IMR-90 (cell line): ENCODE results near the gene CYLC1. TPM values are rescaled to one million over a fixed set of nuclear protein-coding genes. Genes with fewer than 3 reads are reported as not detected.

Source experiments
- ATAC-seq: fragments of 200-7000 bp; cut with Tn5 transposase; 2 replicates; pipeline ENCODE4 v1.9.1; 2020; ENCODE audit warnings: low read depth, mild to moderate bottlenecking, moderate library complexity
- BruUV-seq: library from RNA; stranded (reverse); fragments of 400-500 nt; replicated peaks from 2 replicates; lab custom pipeline; 2021; lab: Mats Ljungman, UMichigan
- CTCF ChIA-PET: fragments of 300-600 bp; formaldehyde crosslinking; extraction: SDS; loops from one replicate; lab custom pipeline; 2021; ENCODE audit warnings: antibody characterized with exemption; lab: Yijun Ruan, JAX
- POLR2A ChIA-PET: fragments of 300-600 bp; sonication (Branson Sonifier 250); formaldehyde crosslinking; loops from one replicate; lab custom pipeline; 2022; ENCODE audit warnings: antibody characterized with exemption; ENCODE audit not compliant: unreplicated experiment; lab: Charles Lee
- DNase-seq: peaks from one replicate; pipeline ENCODE4 v3.0.0; 2013
- H2AFZ ChIP-seq: replicated peaks from 2 replicates; pipeline ENCODE3; 2013; ENCODE audit warnings: low read length, mild to moderate bottlenecking; ENCODE audit not compliant: poor library complexity
- H2AK5ac ChIP-seq: 2 replicates; pipeline ENCODE4 v1.6.1; 2013; ENCODE audit warnings: low read depth, low read length, inconsistent platforms
- H2AK9ac ChIP-seq: replicated peaks from 2 replicates; pipeline ENCODE3; 2013; ENCODE audit warnings: mild to moderate bottlenecking, low read depth, low read length, moderate library complexity; ENCODE audit not compliant: poor library complexity
- H2BK120ac ChIP-seq: 2 replicates; pipeline ENCODE4 v1.6.1; 2013; ENCODE audit warnings: low read depth, low read length, inconsistent platforms
- H2BK15ac ChIP-seq: 3 replicates; pipeline ENCODE4 v1.6.1; 2013; ENCODE audit warnings: low read depth, low read length, inconsistent platforms
- H2BK20ac ChIP-seq: 2 replicates; pipeline ENCODE4 v1.6.1; 2013; ENCODE audit warnings: low read depth, mild to moderate bottlenecking, inconsistent platforms, low read length, moderate library complexity
- H2BK5ac ChIP-seq: 2 replicates; pipeline ENCODE4 v1.6.1; 2013; ENCODE audit warnings: mild to moderate bottlenecking, low read depth, low read length, inconsistent platforms; ENCODE audit not compliant: poor library complexity, severe bottlenecking
- H3K14ac ChIP-seq: replicated peaks from 2 replicates; pipeline ENCODE4 v1.6.1; 2013; ENCODE audit warnings: low read depth, low read length, inconsistent platforms
- H3K18ac ChIP-seq: 2 replicates; pipeline ENCODE4 v1.6.1; 2013; ENCODE audit warnings: low read depth, low read length, control low read depth
- H3K23ac ChIP-seq: 2 replicates; pipeline ENCODE4 v1.6.1; 2013; ENCODE audit warnings: low read depth, low read length, inconsistent platforms
- H3K27ac ChIP-seq: 2 replicates; pipeline ENCODE4 v1.5.1; 2013; ENCODE audit warnings: mild to moderate bottlenecking, control low read depth, low read length; ENCODE audit not compliant: insufficient read depth
- H3K27me3 ChIP-seq: 2 replicates; pipeline ENCODE4 v1.6.1; 2013; ENCODE audit warnings: low read length; ENCODE audit not compliant: control insufficient read depth, insufficient read depth
- H3K36me3 ChIP-seq: 2 replicates; pipeline ENCODE4 v1.6.1; 2013; ENCODE audit warnings: low read length, mixed read lengths; ENCODE audit not compliant: control insufficient read depth, insufficient read depth
- H3K4ac ChIP-seq: 2 replicates; pipeline ENCODE4 v1.6.1; 2013; ENCODE audit warnings: low read depth, low read length, inconsistent platforms
- H3K4me1 ChIP-seq: 2 replicates; pipeline ENCODE4 v1.6.1; 2013; ENCODE audit warnings: low read length, mixed read lengths; ENCODE audit not compliant: control insufficient read depth, insufficient read depth
- H3K4me2 ChIP-seq: 2 replicates; pipeline ENCODE4 v1.6.1; 2013; ENCODE audit warnings: low read depth, mild to moderate bottlenecking, control low read depth, low read length, moderate library complexity
- H3K4me3 ChIP-seq: 2 replicates; pipeline ENCODE4 v1.5.1; 2013; ENCODE audit warnings: low read depth, mild to moderate bottlenecking, control low read depth, low read length, moderate library complexity; ENCODE audit not compliant: insufficient read depth
- H3K56ac ChIP-seq: 2 replicates; pipeline ENCODE4 v1.6.1; 2013; ENCODE audit warnings: low read length, inconsistent platforms; ENCODE audit not compliant: insufficient read depth; ENCODE audit errors: extremely low read depth
- H3K79me1 ChIP-seq, 2 experiments: 2 replicates each; pipeline ENCODE4 v1.6.1; 2013; ENCODE audit warnings: low read length in 2 of 2, inconsistent platforms in 1 of 2, low read depth in 1 of 2
- H3K9ac ChIP-seq: 2 replicates; pipeline ENCODE4 v1.6.1; 2013; ENCODE audit warnings: low read depth, low read length, control low read depth
- H3K9me1 ChIP-seq: 2 replicates; pipeline ENCODE4 v1.6.1; 2013; ENCODE audit warnings: low read length, inconsistent platforms; ENCODE audit not compliant: insufficient read depth
- H3K9me3 ChIP-seq: 2 replicates; pipeline ENCODE4 v1.6.1; 2013; ENCODE audit warnings: low read length; ENCODE audit not compliant: control insufficient read depth, insufficient read depth
- H4K20me1 ChIP-seq: 2 replicates; pipeline ENCODE4 v1.6.1; 2013; ENCODE audit warnings: low read length, inconsistent platforms; ENCODE audit not compliant: insufficient read depth
- H4K5ac ChIP-seq: 2 replicates; pipeline ENCODE4 v1.6.1; 2013; ENCODE audit warnings: mild to moderate bottlenecking, low read depth, low read length, control low read depth
- H4K8ac ChIP-seq, 2 experiments: 2 replicates each; pipeline ENCODE4 v1.6.1; 2013; ENCODE audit warnings: low read depth in 2 of 2, low read length in 2 of 2, control low read depth in 1 of 2, inconsistent platforms in 1 of 2
- H4K91ac ChIP-seq: 2 replicates; pipeline ENCODE4 v1.6.1; 2013; ENCODE audit warnings: low read depth, low read length, inconsistent platforms; ENCODE audit not compliant: insufficient read depth
- BHLHE40 ChIP-seq: fragments of 150-350 bp; IDR thresholded peaks from 2 replicates; pipeline ENCODE4 v1.6.1; 2016; ENCODE audit warnings: mild to moderate bottlenecking, low read depth, low read length
- MAFK ChIP-seq: IDR thresholded peaks from 2 replicates; pipeline ENCODE4 v1.6.1; 2012; ENCODE audit warnings: low read depth, low read length, improper control_type of control experiment
- MAZ ChIP-seq: IDR thresholded peaks from 2 replicates; pipeline ENCODE4 v1.6.1; 2012; ENCODE audit warnings: low read depth, mild to moderate bottlenecking, low read length, improper control_type of control experiment, moderate library complexity, borderline replicate concordance
- RCOR1 ChIP-seq: IDR thresholded peaks from 2 replicates; pipeline ENCODE4 v1.6.1; 2012; ENCODE audit warnings: mild to moderate bottlenecking, low read length, improper control_type of control experiment; ENCODE audit not compliant: insufficient replicate concordance
- RFX5 ChIP-seq: IDR thresholded peaks from 2 replicates; pipeline ENCODE4 v1.8.0; 2012; ENCODE audit warnings: low read depth, mild to moderate bottlenecking, low read length, moderate library complexity
- WGBS, 2 experiments: methylation state at CpG; one replicate each; pipeline versions ENCODE4 v1.1.5 to v1.1.7; 2013; ENCODE audit warnings: missing lambda C conversion rate in 2 of 2; ENCODE audit not compliant: insufficient read length in 1 of 2; ENCODE audit errors: extremely low coverage in 2 of 2; 5-methylcytosine and 5-hydroxymethylcytosine counted together
- dilution Hi-C: fragments of 300-500 bp; cut with HindIII; formaldehyde crosslinking; loops from one replicate; pipeline ENCODE4 v1.14.3; 2018; ENCODE audit warnings: low sequenced_read_pairs; ENCODE audit not compliant: unreplicated experiment
- in situ Hi-C: fragments of 300-500 bp; cut with MboI; formaldehyde crosslinking; loops from 3 replicates; pipeline ENCODE4 v1.14.3; 2019; ENCODE audit warnings: low sequenced_read_pairs, inconsistent platforms, mixed read lengths
- intact Hi-C: fragments of 100-400 bp; cut with micrococcal nuclease; formaldehyde crosslinking; loops from 2 replicates; pipeline ENCODE4 v1.10.0; 2022
- polyA plus RNA-seq, 3 experiments: library from polyadenylated mRNA; depleted of rRNA; stranded (reverse); fragments of >200 nt; gene quantifications; 2 replicates each; pipeline ENCODE4 v1.2.3, GENCODE V29; 2012; ENCODE audit warnings: low replicate concordance in 1 of 3
- total RNA-seq: library from RNA; depleted of rRNA; stranded (reverse); fragments of >200 nt; gene quantifications from 2 replicates; pipeline ENCODE4 v1.2.3, GENCODE V29; 2012
- TF ChIP-seq, protein P1 (sequence below): conservative IDR thresholded peaks from 2 replicates; pipeline ENCODE4 v1.5.1; 2012; ENCODE audit warnings: mild to moderate bottlenecking, low read depth, low read length, improper control_type of control experiment
- TF ChIP-seq, protein P2 (sequence below): fragments of 150-350 bp; IDR thresholded peaks from 2 replicates; pipeline ENCODE4 v1.6.1; 2016; ENCODE audit warnings: low read depth, mild to moderate bottlenecking, low read length, moderate library complexity, borderline replicate concordance

Gene CYLC1
- total and polyA plus RNA-seq, 2 of the 4 experiments (the other 2 are of a cell fraction) = not detected

DNA sequence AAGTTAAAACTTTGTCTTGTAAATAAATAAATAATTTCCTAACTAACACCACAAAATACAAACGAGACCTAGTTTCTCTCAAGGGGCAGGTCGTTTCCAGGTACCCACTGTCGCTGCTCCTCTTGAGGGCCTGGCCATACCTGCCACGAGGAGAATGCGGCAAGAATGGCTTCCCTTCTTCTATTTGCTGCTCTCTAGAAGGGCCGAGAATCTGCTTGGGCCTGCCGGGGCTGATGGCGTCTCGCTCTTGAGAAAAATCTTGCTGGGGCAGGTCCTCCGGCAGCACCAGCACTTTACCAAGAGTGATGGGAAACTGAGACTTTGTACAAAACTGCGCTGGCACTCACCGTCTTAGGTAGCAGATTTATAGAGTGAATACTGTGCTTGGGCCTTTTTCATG, 31.5 kb downstream of the CYLC1 start:
- intact Hi-C loops (no loop called here), dilution Hi-C loops (no loop called here), in situ Hi-C loops (no loop called here)
- WGBS, 2 experiments = 60% methylated on average over 1 of the region's 12 CpGs; no CpG with 5 or more reads in 1 of the 2 experiments
- no peak overlapping the region for H3K18ac ChIP-seq
- CTCF ChIA-PET = no interaction called here
- no peak overlapping the region for H3K4me3 ChIP-seq
- no peaks in the 10 kb centered on the region for H3K36me3 ChIP-seq
- DNase-seq = no peak
- H2AFZ ChIP-seq = no peak overlapping the region
- no peak overlapping the region for H3K4me2 ChIP-seq
- no peaks in the 10 kb centered on the region for H3K9me3 ChIP-seq
- POLR2A ChIA-PET = no interaction called here
- H3K4me1 ChIP-seq = no peaks in the 10 kb centered on the region
- H2BK15ac ChIP-seq = no peak overlapping the region
- TF ChIP-seq BHLHE40 (no peak), RCOR1 (no peak), RFX5 (no peak), MAZ (no peak), MAFK (no peak)
- TF ChIP-seq, protein P1, sequence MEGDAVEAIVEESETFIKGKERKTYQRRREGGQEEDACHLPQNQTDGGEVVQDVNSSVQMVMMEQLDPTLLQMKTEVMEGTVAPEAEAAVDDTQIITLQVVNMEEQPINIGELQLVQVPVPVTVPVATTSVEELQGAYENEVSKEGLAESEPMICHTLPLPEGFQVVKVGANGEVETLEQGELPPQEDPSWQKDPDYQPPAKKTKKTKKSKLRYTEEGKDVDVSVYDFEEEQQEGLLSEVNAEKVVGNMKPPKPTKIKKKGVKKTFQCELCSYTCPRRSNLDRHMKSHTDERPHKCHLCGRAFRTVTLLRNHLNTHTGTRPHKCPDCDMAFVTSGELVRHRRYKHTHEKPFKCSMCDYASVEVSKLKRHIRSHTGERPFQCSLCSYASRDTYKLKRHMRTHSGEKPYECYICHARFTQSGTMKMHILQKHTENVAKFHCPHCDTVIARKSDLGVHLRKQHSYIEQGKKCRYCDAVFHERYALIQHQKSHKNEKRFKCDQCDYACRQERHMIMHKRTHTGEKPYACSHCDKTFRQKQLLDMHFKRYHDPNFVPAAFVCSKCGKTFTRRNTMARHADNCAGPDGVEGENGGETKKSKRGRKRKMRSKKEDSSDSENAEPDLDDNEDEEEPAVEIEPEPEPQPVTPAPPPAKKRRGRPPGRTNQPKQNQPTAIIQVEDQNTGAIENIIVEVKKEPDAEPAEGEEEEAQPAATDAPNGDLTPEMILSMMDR = no peak
- TF ChIP-seq, protein P2, sequence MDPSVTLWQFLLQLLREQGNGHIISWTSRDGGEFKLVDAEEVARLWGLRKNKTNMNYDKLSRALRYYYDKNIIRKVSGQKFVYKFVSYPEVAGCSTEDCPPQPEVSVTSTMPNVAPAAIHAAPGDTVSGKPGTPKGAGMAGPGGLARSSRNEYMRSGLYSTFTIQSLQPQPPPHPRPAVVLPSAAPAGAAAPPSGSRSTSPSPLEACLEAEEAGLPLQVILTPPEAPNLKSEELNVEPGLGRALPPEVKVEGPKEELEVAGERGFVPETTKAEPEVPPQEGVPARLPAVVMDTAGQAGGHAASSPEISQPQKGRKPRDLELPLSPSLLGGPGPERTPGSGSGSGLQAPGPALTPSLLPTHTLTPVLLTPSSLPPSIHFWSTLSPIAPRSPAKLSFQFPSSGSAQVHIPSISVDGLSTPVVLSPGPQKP = no peak
- no TSS peak for BruUV-seq
- no peak overlapping the region for H3K9ac ChIP-seq
- no peak overlapping the region for H2BK120ac ChIP-seq
- H3K79me1 ChIP-seq = no peaks in the 10 kb centered on the region
- H2AK9ac ChIP-seq = no peak overlapping the region
- H2BK5ac ChIP-seq = no peak overlapping the region
- no peak overlapping the region for H4K91ac ChIP-seq
- no peak overlapping the region for H3K56ac ChIP-seq
- H4K5ac ChIP-seq = no peak overlapping the region
- H3K23ac ChIP-seq = no peak overlapping the region
- no peak overlapping the region for H3K14ac ChIP-seq
- no peak overlapping the region for H3K4ac ChIP-seq
- no peak overlapping the region for H2AK5ac ChIP-seq
- H3K27ac ChIP-seq = no peak overlapping the region
- no peaks in the 10 kb centered on the region for H3K9me1 ChIP-seq
- H4K8ac ChIP-seq = no peak overlapping the region
- H4K20me1 ChIP-seq = no peaks in the 10 kb centered on the region
- no peaks in the 10 kb centered on the region for H3K27me3 ChIP-seq
- no peak overlapping the region for H2BK20ac ChIP-seq
- no peak for ATAC-seq
